Activated CD8-positive, alpha-beta memory T cell treated with anti-CD3 and anti-CD28 coated beads for 24 hours (primary cell): ENCODE data around the gene DUSP15.

Experiments
- DNase-seq: peaks from one replicate; pipeline ENCODE4 v3.0.0-alpha.2; 2020

DUSP15 gene

GRCh38 chr20:31890646-31891045, 20.3 kb upstream of the DUSP15 start:
- DNase-seq: no peak

GRCh38 chr20:31883829-31884228, 13.5 kb upstream of the DUSP15 start:
- no peak for DNase-seq

GRCh38 chr20:31881945-31882344, 11.6 kb upstream of the DUSP15 start:
- DNase-seq: no peak

GRCh38 chr20:31879143-31879987, 9.0 kb upstream of the DUSP15 start:
- DNase-seq: peak; percentile 92

- no peak for DNase-seq
Measured at GRCh38 chr20:31877684-31878083, 7.4 kb upstream of the DUSP15 start.

GRCh38 chr20:31875671-31876070, 5.3 kb upstream of the DUSP15 start:
- no peak for DNase-seq

- no peak for DNase-seq
Measured at GRCh38 chr20:31872406-31872805, 2.1 kb upstream of the DUSP15 start.

GRCh38 chr20:31871618-31871954, 1.3 kb upstream of the DUSP15 start:
- no peak for DNase-seq

- DNase-seq: no peak
Measured at GRCh38 chr20:31870726-31871617, 645 bp upstream of the DUSP15 start.

- no peak for DNase-seq
Measured at GRCh38 chr20:31869673-31869941, 720 bp downstream of the DUSP15 start.

GRCh38 chr20:31868853-31869672, 1.3 kb downstream of the DUSP15 start:
- peak; percentile 52 for DNase-seq

- DNase-seq: no peak
Measured at GRCh38 chr20:31866221-31866620, 4.1 kb downstream of the DUSP15 start.

GRCh38 chr20:31864521-31865400, 5.6 kb downstream of the DUSP15 start:
- no peak for DNase-seq

- DNase-seq: no peak
Measured at GRCh38 chr20:31863296-31864085, 6.8 kb downstream of the DUSP15 start.

- no peak for DNase-seq
Measured at GRCh38 chr20:31862506-31862905, 7.8 kb downstream of the DUSP15 start.

- no peak for DNase-seq
Measured at GRCh38 chr20:31862157-31862470, 8.2 kb downstream of the DUSP15 start.

GRCh38 chr20:31861385-31862156, 8.8 kb downstream of the DUSP15 start:
- peak; percentile 84 for DNase-seq

GRCh38 chr20:31861135-31861384, 9.3 kb downstream of the DUSP15 start:
- no peak for DNase-seq

- DNase-seq: no peak
Measured at GRCh38 chr20:31860390-31861134, 9.8 kb downstream of the DUSP15 start.

GRCh38 chr20:31859998-31860380, 10.3 kb downstream of the DUSP15 start:
- no peak for DNase-seq
